Neuronal stem cell (in vitro differentiated cells): Measurements from ENCODE around the gene TMPRSS3.

Experiments used
- DNase-seq: peaks from one replicate; pipeline ENCODE4 v3.0.0-alpha.2; 2013; ENCODE audit warnings: low spot score
- H2AFZ ChIP-seq: one replicate; pipeline ENCODE4 v1.6.1; 2013; ENCODE audit warnings: mild to moderate bottlenecking, low read length, inconsistent platforms
- H2AK5ac ChIP-seq: 2 replicates; pipeline ENCODE4 v1.6.1; 2013; ENCODE audit warnings: low read depth, mild to moderate bottlenecking, inconsistent platforms, low read length, moderate library complexity, mixed read lengths
- H2BK120ac ChIP-seq: 2 replicates; pipeline ENCODE4 v1.6.1; 2013; ENCODE audit warnings: low read depth, mild to moderate bottlenecking, inconsistent platforms, low read length, moderate library complexity, mixed read lengths
- H2BK12ac ChIP-seq: one replicate; pipeline ENCODE4 v1.6.1; 2013; ENCODE audit warnings: low read length, inconsistent platforms
- H2BK15ac ChIP-seq: 2 replicates; pipeline ENCODE4 v1.6.1; 2013; ENCODE audit warnings: mild to moderate bottlenecking, low read length, inconsistent platforms, mixed read lengths
- H2BK5ac ChIP-seq: one replicate; pipeline ENCODE4 v1.6.1; 2013; ENCODE audit warnings: inconsistent platforms, mild to moderate bottlenecking, low read length, moderate library complexity
- H3K14ac ChIP-seq: one replicate; pipeline ENCODE4 v1.6.1; 2013; ENCODE audit warnings: low read length, inconsistent platforms
- H3K18ac ChIP-seq: 2 replicates; pipeline ENCODE4 v1.6.1; 2013; ENCODE audit warnings: low read length, inconsistent platforms
- H3K23ac ChIP-seq: 2 replicates; pipeline ENCODE4 v1.6.1; 2013; ENCODE audit warnings: low read depth, mild to moderate bottlenecking, mixed read lengths, low read length, inconsistent platforms; ENCODE audit not compliant: poor library complexity
- H3K27ac ChIP-seq: replicated peaks from 3 replicates; pipeline ENCODE4 v1.5.1; 2013; ENCODE audit warnings: low read length, inconsistent platforms
- H3K27me3 ChIP-seq, 3 experiments: 2 replicates each; pipeline ENCODE4 v1.6.1; 2013; ENCODE audit warnings: low read length in 3 of 3, mild to moderate bottlenecking in 2 of 3, inconsistent platforms in 1 of 3, low read depth in 1 of 3, mixed read lengths in 1 of 3, moderate library complexity in 1 of 3; ENCODE audit not compliant: control insufficient read depth in 3 of 3, insufficient read depth in 3 of 3
- H3K36me3 ChIP-seq, 2 donors: replicated peaks in 1 of 2; 2 replicates each; pipeline ENCODE4 v1.6.1; 2013; ENCODE audit warnings: low read length in 2 of 2; ENCODE audit not compliant: control insufficient read depth in 2 of 2, insufficient read depth in 2 of 2
- H3K4ac ChIP-seq: 2 replicates; pipeline ENCODE4 v1.6.1; 2013; ENCODE audit warnings: inconsistent platforms, mild to moderate bottlenecking, low read length, moderate library complexity
- H3K4me1 ChIP-seq, 2 donors: 1 replicate in 1 of 2; 2 replicates in 1 of 2; pipeline ENCODE4 v1.6.1; 2013; ENCODE audit warnings: low read length in 2 of 2, low read depth in 1 of 2; ENCODE audit not compliant: control insufficient read depth in 2 of 2, insufficient read depth in 1 of 2
- H3K4me2 ChIP-seq: one replicate; pipeline ENCODE4 v1.6.1; 2013; ENCODE audit warnings: mild to moderate bottlenecking, low read length, inconsistent platforms; ENCODE audit not compliant: insufficient read depth, poor library complexity, severe bottlenecking
- H3K4me3 ChIP-seq, 2 donors: 2 replicates each; pipeline ENCODE4 v1.5.1; 2013; ENCODE audit warnings: low read length in 2 of 2, mild to moderate bottlenecking in 2 of 2, inconsistent platforms in 1 of 2, moderate library complexity in 1 of 2
- H3K79me1 ChIP-seq: one replicate; pipeline ENCODE4 v1.6.1; 2013; ENCODE audit warnings: low read depth, mild to moderate bottlenecking, inconsistent platforms, low read length, moderate library complexity
- H3K9ac ChIP-seq: one replicate; pipeline ENCODE4 v1.6.1; 2013; ENCODE audit warnings: mild to moderate bottlenecking, low read depth, low read length, inconsistent platforms; ENCODE audit not compliant: poor library complexity
- H3K9me3 ChIP-seq, 2 donors: replicated peaks in 1 of 2; 2 replicates each; pipeline versions ENCODE3 to v1.6.1; 2013; ENCODE audit warnings: low read length in 2 of 2, mild to moderate bottlenecking in 2 of 2, inconsistent platforms in 1 of 2, low read depth in 1 of 2, mixed read lengths in 1 of 2, moderate library complexity in 1 of 2; ENCODE audit not compliant: control insufficient read depth in 2 of 2, insufficient read depth in 1 of 2
- H4K8ac ChIP-seq: one replicate; pipeline ENCODE4 v1.6.1; 2013; ENCODE audit warnings: low read depth, mild to moderate bottlenecking, inconsistent platforms, low read length, moderate library complexity
- H4K91ac ChIP-seq: one replicate; pipeline ENCODE4 v1.6.1; 2013; ENCODE audit warnings: low read length, low read depth, mild to moderate bottlenecking, inconsistent platforms; ENCODE audit not compliant: poor library complexity
- WGBS, 2 donors: extraction: QIAGEN DNeasy Blood & Tissue Kit; methylation state at CpG; one replicate each; pipeline ENCODE4 v1.1.7; 2013; ENCODE audit warnings: missing lambda C conversion rate in 2 of 2, mixed read lengths in 1 of 2; ENCODE audit not compliant: insufficient read length in 2 of 2, insufficient replicate concordance in 1 of 2; ENCODE audit errors: extremely low coverage in 2 of 2; 5-methylcytosine and 5-hydroxymethylcytosine counted together

Gene TMPRSS3

DNA sequence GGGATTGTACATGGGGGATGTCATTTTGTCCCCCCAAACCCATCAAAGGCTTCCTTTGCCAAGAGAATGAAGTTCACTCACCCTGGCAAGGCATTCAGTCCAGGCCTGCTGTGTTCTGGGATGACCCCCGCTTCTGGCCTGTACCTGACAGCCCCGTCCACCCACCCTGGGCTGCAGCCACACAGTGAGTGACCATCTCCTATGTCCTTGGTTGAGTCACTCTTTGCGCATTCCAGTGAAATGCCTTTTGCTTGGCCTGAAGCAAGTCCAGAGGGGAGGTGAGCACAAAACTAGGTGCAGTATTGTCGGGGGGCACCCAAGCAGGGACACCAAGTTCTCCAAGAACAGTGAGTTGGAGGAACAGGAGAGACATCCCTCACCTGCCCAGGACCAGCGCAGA, 10.2 kb downstream of the TMPRSS3 start:
- Histone ChIP-seq H3K23ac (no peak overlapping the region), H3K79me1 (no peaks in the 10 kb centered on the region), H3K27me3 (no peaks in the 10 kb centered on the region), H4K8ac (no peak overlapping the region), H2BK12ac (no peak overlapping the region), H2BK5ac (no peak overlapping the region), H2AFZ (no peak overlapping the region), H2AK5ac (no peak overlapping the region), H3K18ac (no peak overlapping the region), H3K4me3 (no peak overlapping the region), H3K4me2 (no peak overlapping the region), H3K4me1 (peaks cover 0 to 12% of the 10 kb centered on the region in 2 donors), H3K14ac (no peak overlapping the region), H3K9me3 (peaks cover 0 to 2% of the 10 kb centered on the region in 2 donors), H4K91ac (no peak overlapping the region), H3K9ac (no peak overlapping the region), H2BK120ac (no peak overlapping the region), H3K27ac (no peak overlapping the region), H3K4ac (no peak overlapping the region), H3K36me3 (no peaks in the 10 kb centered on the region), H2BK15ac (no peak overlapping the region)
- no peak for DNase-seq
- WGBS, 2 donors = no CpG with 5 or more reads among the region's 5 CpGs

DNA sequence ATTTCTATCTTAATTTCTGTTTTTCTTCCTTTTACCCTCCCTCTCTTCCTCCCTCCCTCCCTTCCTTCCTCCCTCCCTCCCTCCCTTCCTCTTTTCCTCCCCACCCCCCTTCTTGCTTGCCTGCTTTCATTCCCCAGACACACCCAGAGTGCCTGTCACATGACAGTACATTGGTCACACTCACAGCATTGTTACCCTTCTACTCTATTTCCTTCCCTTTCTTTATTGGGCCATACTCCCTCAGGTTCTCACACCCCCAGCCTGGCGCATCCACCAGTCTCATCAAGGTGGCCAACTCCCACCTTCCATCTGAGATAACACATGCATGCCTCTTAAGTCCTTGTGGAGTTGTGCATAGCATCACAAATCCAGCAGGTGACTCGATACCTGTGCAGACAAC, 10.9 kb downstream of the TMPRSS3 start:
- Histone ChIP-seq H2BK12ac (no peak overlapping the region), H3K14ac (no peak overlapping the region), H4K91ac (no peak overlapping the region), H2AFZ (no peak overlapping the region), H3K9me3 (peaks cover 0 to 2% of the 10 kb centered on the region in 2 donors), H3K23ac (no peak overlapping the region), H3K4ac (no peak overlapping the region), H2AK5ac (no peak overlapping the region), H3K4me3 (no peak overlapping the region), H2BK120ac (no peak overlapping the region), H3K27ac (no peak overlapping the region), H3K4me1 (peaks cover 0 to 12% of the 10 kb centered on the region in 2 donors), H2BK5ac (no peak overlapping the region), H2BK15ac (no peak overlapping the region), H3K9ac (no peak overlapping the region), H3K79me1 (no peaks in the 10 kb centered on the region), H3K4me2 (no peak overlapping the region), H3K27me3 (no peaks in the 10 kb centered on the region), H3K18ac (no peak overlapping the region), H4K8ac (no peak overlapping the region), H3K36me3 (no peaks in the 10 kb centered on the region)
- WGBS, 2 donors = no CpG with 5 or more reads among the region's 2 CpGs
- no peak for DNase-seq

DNA sequence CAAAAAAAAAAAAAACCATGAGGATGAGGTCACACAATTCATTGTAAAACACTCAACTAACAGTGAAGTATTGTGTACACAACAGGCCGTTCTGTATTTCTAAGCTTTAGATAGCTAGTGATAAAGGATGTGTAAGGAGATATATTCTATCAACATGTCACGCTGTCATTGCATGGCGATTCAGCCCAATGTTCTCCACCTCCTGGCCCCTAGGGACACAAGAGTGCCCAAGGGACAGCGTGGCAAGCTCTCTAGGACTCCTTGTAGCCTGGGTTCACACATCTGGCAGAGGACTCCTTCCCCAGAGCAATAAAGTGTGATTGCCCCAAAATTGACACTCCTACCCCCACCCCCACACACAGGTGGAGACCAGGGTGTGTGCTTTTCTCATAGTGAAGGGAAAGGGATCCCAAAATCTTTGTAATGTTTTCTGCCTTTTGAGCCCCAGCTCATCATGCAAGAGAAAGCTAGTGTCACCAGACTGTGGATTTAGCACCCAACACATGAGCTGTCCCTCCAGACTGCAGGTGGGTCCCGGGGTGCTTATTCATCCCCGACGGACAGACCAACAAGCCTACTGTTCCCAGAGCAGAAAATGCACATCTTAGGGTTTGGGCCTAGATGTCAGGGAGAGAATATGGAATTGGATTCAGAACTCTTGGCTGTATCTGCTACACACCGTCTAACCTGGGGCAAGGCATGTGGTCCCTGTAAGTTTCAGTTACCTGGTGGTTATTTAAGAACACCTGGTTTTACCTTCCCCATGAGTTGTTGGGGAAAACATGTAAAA, 11.5 kb downstream of the TMPRSS3 start:
- no peak overlapping the region for H3K4me3 ChIP-seq
- no peak for DNase-seq
- peaks cover 0 to 2% of the 10 kb centered on the region in 2 donors for H3K9me3 ChIP-seq
- H3K4me1 ChIP-seq = peaks cover 0 to 7% of the 10 kb centered on the region in 2 donors
- H3K4me2 ChIP-seq = no peak overlapping the region
- H3K27ac ChIP-seq = no peak overlapping the region
- H4K91ac ChIP-seq = no peak overlapping the region
- H4K8ac ChIP-seq = no peak overlapping the region
- H2BK12ac ChIP-seq = no peak overlapping the region
- H2BK15ac ChIP-seq = no peak overlapping the region
- no peaks in the 10 kb centered on the region for H3K27me3 ChIP-seq
- H3K18ac ChIP-seq = peak overlapping the region; percentile 41
- H3K36me3 ChIP-seq = no peaks in the 10 kb centered on the region
- H2BK5ac ChIP-seq = no peak overlapping the region
- H3K79me1 ChIP-seq = no peaks in the 10 kb centered on the region
- H3K23ac ChIP-seq = no peak overlapping the region
- WGBS, 2 donors = no CpG with 5 or more reads among the region's 8 CpGs
- H2AK5ac ChIP-seq = no peak overlapping the region
- no peak overlapping the region for H2BK120ac ChIP-seq
- H3K14ac ChIP-seq = no peak overlapping the region
- H3K9ac ChIP-seq = no peak overlapping the region
- H2AFZ ChIP-seq = no peak overlapping the region
- H3K4ac ChIP-seq = no peak overlapping the region

DNA sequence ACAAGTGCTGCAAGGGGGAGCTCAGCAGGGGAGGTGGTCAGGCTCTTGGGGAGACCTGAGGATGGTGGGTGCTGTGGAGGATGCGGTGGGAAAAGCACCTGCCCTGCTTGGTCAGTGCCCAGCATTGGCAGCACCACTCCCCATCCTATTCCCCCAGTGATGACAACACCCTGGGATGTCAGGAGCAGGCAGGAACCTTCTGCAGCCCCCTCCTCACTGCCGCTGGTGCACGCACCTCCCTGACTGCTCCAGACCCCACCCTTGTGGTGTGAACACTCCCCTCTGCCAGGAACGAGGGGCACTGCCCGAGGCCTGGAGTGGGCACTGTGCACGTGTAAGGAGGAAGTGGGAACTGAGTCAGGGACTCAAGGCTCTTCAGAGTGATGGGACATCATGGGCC, 12.5 kb downstream of the TMPRSS3 start:
- Histone ChIP-seq H3K23ac (peak overlapping the region; percentile 1), H3K14ac (peak overlapping the region; percentile 42), H3K9ac (peak overlapping the region; percentile 47), H3K4me2 (no peak overlapping the region), H4K8ac (no peak overlapping the region), H4K91ac (peak overlapping the region; percentile 65), H2AK5ac (peak overlapping the region; percentile 57), H3K27me3 (no peaks in the 10 kb centered on the region), H3K79me1 (no peaks in the 10 kb centered on the region), H2BK12ac (no peak overlapping the region), H2AFZ (no peak overlapping the region), H3K18ac (peak overlapping the region; percentile 78), H2BK5ac (peak overlapping the region; percentile 20), H3K9me3 (peaks cover 0 to 2% of the 10 kb centered on the region in 2 donors), H2BK15ac (no peak overlapping the region), H3K36me3 (no peaks in the 10 kb centered on the region), H3K4me1 (no peaks in the 10 kb centered on the region), H3K27ac (no peak overlapping the region), H3K4me3 (no peak overlapping the region), H2BK120ac (no peak overlapping the region), H3K4ac (no peak overlapping the region)
- no CpG with 5 or more reads among the region's 6 CpGs for WGBS, 2 donors
- no peak for DNase-seq
